Natural killer cell treated with Interleukin-12 subunit alpha and Interleukin-12 subunit beta and Interleukin-15 and Interleukin-18, amount 100 ng/mL, for 72 hours (primary cell): Measurements from ENCODE around the gene UBR1. TPM values are rescaled to one million over a fixed set of nuclear protein-coding genes. Genes with fewer than 3 reads are reported as not detected.

Experiments used
- ATAC-seq, 2 donors: fragments of 150-1000 bp; cut with Tn5 transposase in 1 of 2; sonication (Bioruptor Pico), chemical (Tn5 transposase) in 1 of 2; 2 replicates each; pipeline ENCODE4 v1.10.0; 2021
- DNase-seq: peaks from one replicate; pipeline ENCODE4 v3.0.0; 2022; ENCODE audit warnings: low spot score
- H3K27ac Mint-ChIP-seq, 2 donors: 1 replicate in 1 of 2; 2 replicates in 1 of 2; pipeline ENCODE4 v1.8.0; 2022; ENCODE audit warnings: mixed read lengths in 2 of 2, mild to moderate bottlenecking in 1 of 2, moderate library complexity in 1 of 2
- H3K27me3 Mint-ChIP-seq, 2 donors: 1 replicate in 1 of 2; 2 replicates in 1 of 2; pipeline ENCODE4 v1.8.0; 2022; ENCODE audit warnings: mixed read lengths in 2 of 2
- H3K36me3 Mint-ChIP-seq: one replicate; pipeline ENCODE4 v1.8.0; 2022; ENCODE audit warnings: mixed read lengths
- H3K4me1 Mint-ChIP-seq, 2 donors: 1 replicate in 1 of 2; 2 replicates in 1 of 2; pipeline ENCODE4 v1.8.0; 2022; ENCODE audit warnings: low read depth in 2 of 2, mixed read lengths in 2 of 2, mild to moderate bottlenecking in 1 of 2
- H3K4me3 Mint-ChIP-seq: one replicate; pipeline ENCODE4 v1.8.0; 2022; ENCODE audit warnings: mixed read lengths
- H3K9me3 Mint-ChIP-seq: 2 replicates; pipeline ENCODE4 v1.8.0; 2022; ENCODE audit warnings: mixed read lengths
- total RNA-seq, 2 donors: library from RNA; stranded (reverse); gene quantifications; one replicate each; pipeline ENCODE4 v1.2.3, GENCODE V29; 2022

The UBR1 gene
- total RNA-seq, result 10 to 100 TPM; 56.4 to 59.4 TPM

- H3K36me3 Mint-ChIP-seq, result peaks cover 24% of the 10 kb centered on the region
- ATAC-seq (peak; percentile 96 to 98), DNase-seq (peak; percentile 96)
- peaks cover 0 to 4% of the 10 kb centered on the region in 2 donors for H3K27me3 Mint-ChIP-seq
- H3K9me3 Mint-ChIP-seq, result no peaks in the 10 kb centered on the region
- peaks cover 49% of the 10 kb centered on the region in 2 donors for H3K4me1 Mint-ChIP-seq
- H3K4me3 Mint-ChIP-seq, result peak within 1 kb of the TSS; percentile 89
- peak within 1 kb of the TSS; percentile 99 to 100 for H3K27ac Mint-ChIP-seq
Measured at GRCh38 chr15:43105778-43106485, at the start of gene UBR1. UBR1 (minus strand) TSS chr15:43106038; CDS start chr15:43106022, 16 bp downstream.

GRCh38 chr15:43153269-43153668, 47.4 kb upstream of the UBR1 start:
- no peaks in the 10 kb centered on the region for H3K27me3 Mint-ChIP-seq
- DNase-seq (no peak), ATAC-seq (no peak)
- peak overlapping the region in 1 of 2 donors; percentile 33 for H3K27ac Mint-ChIP-seq
- H3K4me1 Mint-ChIP-seq, result peaks cover 10 to 14% of the 10 kb centered on the region in 2 donors
- H3K4me3 Mint-ChIP-seq, result no peak overlapping the region
- H3K9me3 Mint-ChIP-seq, result no peaks in the 10 kb centered on the region
- H3K36me3 Mint-ChIP-seq, result peaks cover 19% of the 10 kb centered on the region

DNA sequence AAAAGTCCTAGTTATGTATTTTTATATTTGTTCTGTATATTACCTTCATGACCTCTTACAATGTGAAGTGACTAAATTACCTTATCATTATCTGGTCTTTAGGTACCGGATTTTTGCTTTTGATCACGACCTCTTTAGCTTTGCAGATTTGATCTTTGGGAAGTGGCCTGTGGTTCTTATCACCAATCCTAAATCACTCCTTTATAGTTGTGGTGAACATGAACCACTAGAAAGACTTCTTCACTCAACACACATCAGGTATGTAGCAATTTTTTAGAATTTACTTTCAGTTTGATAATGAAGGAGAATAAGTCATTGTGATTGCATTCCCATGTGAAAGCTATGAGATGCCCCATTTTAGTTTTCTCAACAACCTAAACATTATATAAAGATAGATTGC, 45.9 kb upstream of the UBR1 start:
- H3K4me1 Mint-ChIP-seq, result peaks cover 10 to 14% of the 10 kb centered on the region in 2 donors
- H3K9me3 Mint-ChIP-seq, result no peaks in the 10 kb centered on the region
- H3K27me3 Mint-ChIP-seq, result no peaks in the 10 kb centered on the region
- no peak overlapping the region for H3K4me3 Mint-ChIP-seq
- peaks cover 13% of the 10 kb centered on the region for H3K36me3 Mint-ChIP-seq
- ATAC-seq (peak in 1 of 2 donors; percentile 44), DNase-seq (no peak)
- H3K27ac Mint-ChIP-seq, result peak overlapping the region in 1 of 2 donors; percentile 44

DNA sequence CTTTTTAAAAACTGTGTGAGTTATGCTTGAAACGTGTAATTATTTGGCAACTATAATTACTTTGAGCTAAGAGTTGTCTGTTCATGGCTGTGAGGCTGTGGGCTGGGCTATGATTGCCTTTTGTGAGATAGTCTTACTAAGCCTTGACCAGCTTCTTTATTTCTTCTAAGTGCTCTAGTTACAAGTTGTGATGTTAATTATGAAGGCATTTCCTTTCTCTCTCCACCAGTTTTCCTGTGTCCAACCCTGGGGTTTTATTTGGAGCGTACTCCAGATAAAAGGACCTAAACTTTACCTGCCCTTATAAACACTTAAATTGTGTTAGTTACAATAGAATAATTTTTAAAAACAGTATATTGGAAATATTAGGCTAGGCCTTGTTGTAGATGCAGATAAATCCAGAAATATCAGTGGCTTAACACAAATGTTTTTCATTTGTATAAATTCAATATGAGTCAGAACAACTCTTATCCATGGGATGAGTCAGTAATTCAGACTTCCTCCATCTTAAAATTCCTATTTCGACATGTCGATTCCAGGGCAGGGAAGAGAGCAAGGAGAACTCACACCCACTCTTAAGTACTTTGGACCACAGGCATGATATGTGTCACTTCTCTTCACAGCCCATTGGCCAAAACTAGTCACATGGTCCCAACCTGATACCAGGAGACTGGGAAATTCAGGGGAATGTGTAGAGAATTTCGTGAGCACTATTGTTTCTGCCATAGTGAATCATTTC, 44.5 kb upstream of the UBR1 start:
- no peak overlapping the region for H3K4me3 Mint-ChIP-seq
- H3K9me3 Mint-ChIP-seq, result no peaks in the 10 kb centered on the region
- DNase-seq (no peak), ATAC-seq (no peak)
- H3K36me3 Mint-ChIP-seq, result peaks cover 13% of the 10 kb centered on the region
- no peaks in the 10 kb centered on the region for H3K27me3 Mint-ChIP-seq
- H3K27ac Mint-ChIP-seq, result no peak overlapping the region
- H3K4me1 Mint-ChIP-seq, result peaks cover 14% of the 10 kb centered on the region in 2 donors

GRCh38 chr15:43146184-43146583, 40.3 kb upstream of the UBR1 start:
- no peaks in the 10 kb centered on the region for H3K9me3 Mint-ChIP-seq
- H3K27me3 Mint-ChIP-seq, result no peaks in the 10 kb centered on the region
- H3K4me3 Mint-ChIP-seq, result no peak overlapping the region
- H3K27ac Mint-ChIP-seq, result no peak overlapping the region
- peaks cover 7% of the 10 kb centered on the region for H3K36me3 Mint-ChIP-seq
- DNase-seq (no peak), ATAC-seq (no peak)
- H3K4me1 Mint-ChIP-seq, result peaks cover 14 to 16% of the 10 kb centered on the region in 2 donors

- peaks cover 10% of the 10 kb centered on the region for H3K36me3 Mint-ChIP-seq
- peak overlapping the region; percentile 63 to 71 for H3K27ac Mint-ChIP-seq
- ATAC-seq (peak in 1 of 2 donors; percentile 43), DNase-seq (no peak)
- no peaks in the 10 kb centered on the region for H3K27me3 Mint-ChIP-seq
- H3K9me3 Mint-ChIP-seq, result no peaks in the 10 kb centered on the region
- peaks cover 14 to 16% of the 10 kb centered on the region in 2 donors for H3K4me1 Mint-ChIP-seq
- H3K4me3 Mint-ChIP-seq, result peak overlapping the region; percentile 0
Measured at GRCh38 chr15:43144512-43144911, 38.7 kb upstream of the UBR1 start.

GRCh38 chr15:43143203-43143941, 37.5 kb upstream of the UBR1 start:
- Mint-ChIP-seq H3K36me3 (peaks cover 17% of the 10 kb centered on the region), H3K27me3 (no peaks in the 10 kb centered on the region)
- ATAC-seq, result peak in 1 of 2 donors; percentile 9

GRCh38 chr15:43135351-43135750, 29.5 kb upstream of the UBR1 start:
- peaks cover 17 to 24% of the 10 kb centered on the region in 2 donors for H3K4me1 Mint-ChIP-seq
- H3K27me3 Mint-ChIP-seq, result no peaks in the 10 kb centered on the region
- peak overlapping the region; percentile 92 to 94 for H3K27ac Mint-ChIP-seq
- DNase-seq (no peak), ATAC-seq (no peak)
- peaks cover 11% of the 10 kb centered on the region for H3K36me3 Mint-ChIP-seq
- no peaks in the 10 kb centered on the region for H3K9me3 Mint-ChIP-seq
- no peak overlapping the region for H3K4me3 Mint-ChIP-seq

More at GRCh38 chr15:43143203-43143941, 37.5 kb upstream of the UBR1 start:
- no peaks in the 10 kb centered on the region for H3K9me3 Mint-ChIP-seq
- peak overlapping the region; percentile 0 for H3K4me3 Mint-ChIP-seq
- H3K4me1 Mint-ChIP-seq, result peaks cover 16 to 18% of the 10 kb centered on the region in 2 donors
- H3K27ac Mint-ChIP-seq, result peak overlapping the region; percentile 63 to 71
- no peak for DNase-seq

GRCh38 chr15:43134157-43134635, 28.4 kb upstream of the UBR1 start:
- peaks cover 17 to 22% of the 10 kb centered on the region in 2 donors for H3K4me1 Mint-ChIP-seq
- H3K9me3 Mint-ChIP-seq, result peaks cover 3% of the 10 kb centered on the region
- peaks cover 0 to 7% of the 10 kb centered on the region in 2 donors for H3K27me3 Mint-ChIP-seq
- peak in 1 of 2 donors; percentile 10 for ATAC-seq
- peaks cover 4% of the 10 kb centered on the region for H3K36me3 Mint-ChIP-seq
- H3K27ac Mint-ChIP-seq, result peak overlapping the region; percentile 92 to 94
- no peak for DNase-seq
- peak overlapping the region; percentile 97 for H3K4me3 Mint-ChIP-seq

DNA sequence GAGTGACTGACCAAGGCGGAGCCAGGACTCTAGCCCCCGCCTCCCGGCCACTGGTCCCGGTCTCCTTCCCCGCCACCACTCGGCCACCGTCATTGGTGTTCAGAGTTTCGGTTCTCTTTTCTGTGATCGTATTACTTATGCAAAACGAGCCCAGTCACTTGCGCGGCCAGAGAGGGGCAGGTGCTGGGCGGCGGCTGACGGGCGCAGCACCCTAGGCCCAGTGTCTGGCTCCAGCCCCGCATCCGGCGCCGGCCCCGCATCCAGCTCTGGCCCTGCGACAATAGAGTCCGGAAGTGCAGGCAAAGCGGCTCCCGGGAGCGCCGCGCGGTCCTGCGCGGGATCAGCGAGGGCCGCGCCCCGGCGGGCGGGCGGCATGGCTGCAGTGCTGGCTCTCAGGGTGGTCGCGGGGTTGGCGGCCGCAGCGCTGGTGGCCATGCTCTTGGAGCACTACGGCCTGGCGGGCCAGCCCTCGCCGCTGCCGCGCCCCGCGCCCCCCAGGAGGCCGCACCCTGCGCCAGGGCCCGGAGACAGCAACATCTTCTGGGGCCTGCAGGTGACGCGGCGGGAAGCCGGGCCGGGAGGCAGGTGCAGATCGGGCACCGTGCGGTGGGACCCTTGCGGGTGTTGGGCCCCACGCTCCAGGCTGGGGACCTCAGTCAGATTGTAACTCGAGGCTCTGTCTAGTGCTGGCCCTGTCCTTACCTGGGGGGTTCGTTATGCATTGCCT, 27.8 kb upstream of the UBR1 start, which contains the start of gene TMEM62:
TMEM62 (plus strand) TSS at position 157 of the 727 bp plus-strand sequence; CDS start at position 374, 217 bp downstream.
- H3K36me3 Mint-ChIP-seq, result no peaks in the 10 kb centered on the region
- H3K4me1 Mint-ChIP-seq, result peaks cover 17 to 19% of the 10 kb centered on the region in 2 donors
- peaks cover 3% of the 10 kb centered on the region for H3K9me3 Mint-ChIP-seq
- peaks cover 0 to 7% of the 10 kb centered on the region in 2 donors for H3K27me3 Mint-ChIP-seq
- DNase-seq (peak; percentile 87), ATAC-seq (peak; percentile 97)
- H3K27ac Mint-ChIP-seq, result peak within 1 kb of the TSS; percentile 92 to 96
- peak within 1 kb of the TSS; percentile 97 for H3K4me3 Mint-ChIP-seq

DNA sequence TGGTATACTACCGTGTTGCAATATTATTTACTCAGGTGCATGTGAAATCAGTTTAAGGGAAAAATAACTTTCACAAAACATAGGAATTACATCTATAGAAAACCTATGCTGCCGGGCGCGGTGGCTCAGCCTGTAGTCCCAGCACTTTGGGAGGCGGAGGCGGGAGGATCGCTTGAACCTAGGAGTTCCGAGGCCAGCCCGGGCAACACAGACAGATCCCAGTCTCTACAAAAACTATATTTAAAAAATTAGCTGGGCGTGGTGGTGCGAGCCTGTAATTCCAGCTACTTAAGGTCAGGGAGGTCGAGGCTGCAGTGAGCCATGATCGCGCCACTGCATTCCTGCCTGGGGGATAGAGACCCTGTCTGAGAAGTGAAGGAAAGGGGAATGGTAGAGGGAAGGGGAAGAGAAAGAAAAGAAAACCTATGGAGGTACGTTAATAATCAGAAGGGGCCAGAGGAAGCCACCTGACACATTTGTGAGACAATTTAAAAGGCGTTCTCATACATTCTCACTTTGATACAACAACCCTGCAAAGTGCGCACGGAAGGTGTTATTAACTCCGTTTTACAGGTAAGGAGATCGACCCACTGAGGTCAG, 27.1 kb upstream of the UBR1 start:
- Mint-ChIP-seq H3K4me1 (peaks cover 17 to 19% of the 10 kb centered on the region in 2 donors), H3K4me3 (peak overlapping the region; percentile 97), H3K9me3 (peaks cover 3% of the 10 kb centered on the region), H3K27me3 (peaks cover 0 to 7% of the 10 kb centered on the region in 2 donors), H3K36me3 (no peaks in the 10 kb centered on the region), H3K27ac (peak overlapping the region; percentile 92 to 96)
- DNase-seq (no peak), ATAC-seq (no peak)

- Mint-ChIP-seq H3K36me3 (no peaks in the 10 kb centered on the region), H3K27me3 (peaks cover 0 to 7% of the 10 kb centered on the region in 2 donors), H3K27ac (no peak overlapping the region), H3K9me3 (peaks cover 3% of the 10 kb centered on the region), H3K4me1 (peaks cover 6 to 8% of the 10 kb centered on the region in 2 donors), H3K4me3 (no peak overlapping the region)
- no peak for ATAC-seq
- no peak for DNase-seq
Measured at GRCh38 chr15:43128980-43129335, 23.1 kb upstream of the UBR1 start.
